IMR-90 (cell line): Measurements from ENCODE around the gene SYNGR4. TPM values are rescaled to one million over a fixed set of nuclear protein-coding genes. Genes with fewer than 3 reads are reported as not detected.
"Not testable (repeated sequence)": the region's sequence is repeated elsewhere in the genome, so short reads cannot be mapped to it uniquely, and the experiment has no call there.

Experiments
- ATAC-seq: fragments of 200-7000 bp; cut with Tn5 transposase; 2 replicates; pipeline ENCODE4 v1.9.1; 2020; ENCODE audit warnings: low read depth, mild to moderate bottlenecking, moderate library complexity
- BruUV-seq: library from RNA; stranded (reverse); fragments of 400-500 nt; replicated peaks from 2 replicates; lab custom pipeline; 2021; lab: Mats Ljungman, UMichigan
- CTCF ChIA-PET: fragments of 300-600 bp; formaldehyde crosslinking; extraction: SDS; loops from one replicate; lab custom pipeline; 2021; ENCODE audit warnings: antibody characterized with exemption; lab: Yijun Ruan, JAX
- POLR2A ChIA-PET: fragments of 300-600 bp; sonication (Branson Sonifier 250); formaldehyde crosslinking; loops from one replicate; lab custom pipeline; 2022; ENCODE audit warnings: antibody characterized with exemption; ENCODE audit not compliant: unreplicated experiment; lab: Charles Lee
- DNase-seq: peaks from one replicate; pipeline ENCODE4 v3.0.0; 2013
- H2AFZ ChIP-seq: replicated peaks from 2 replicates; pipeline ENCODE3; 2013; ENCODE audit warnings: low read length, mild to moderate bottlenecking; ENCODE audit not compliant: poor library complexity
- H2AK5ac ChIP-seq: 2 replicates; pipeline ENCODE4 v1.6.1; 2013; ENCODE audit warnings: low read depth, low read length, inconsistent platforms
- H2AK9ac ChIP-seq: replicated peaks from 2 replicates; pipeline ENCODE3; 2013; ENCODE audit warnings: mild to moderate bottlenecking, low read depth, low read length, moderate library complexity; ENCODE audit not compliant: poor library complexity
- H2BK120ac ChIP-seq: 2 replicates; pipeline ENCODE4 v1.6.1; 2013; ENCODE audit warnings: low read depth, low read length, inconsistent platforms
- H2BK15ac ChIP-seq: 3 replicates; pipeline ENCODE4 v1.6.1; 2013; ENCODE audit warnings: low read depth, low read length, inconsistent platforms
- H2BK20ac ChIP-seq: 2 replicates; pipeline ENCODE4 v1.6.1; 2013; ENCODE audit warnings: low read depth, mild to moderate bottlenecking, inconsistent platforms, low read length, moderate library complexity
- H2BK5ac ChIP-seq: 2 replicates; pipeline ENCODE4 v1.6.1; 2013; ENCODE audit warnings: mild to moderate bottlenecking, low read depth, low read length, inconsistent platforms; ENCODE audit not compliant: poor library complexity, severe bottlenecking
- H3K14ac ChIP-seq: replicated peaks from 2 replicates; pipeline ENCODE4 v1.6.1; 2013; ENCODE audit warnings: low read depth, low read length, inconsistent platforms
- H3K18ac ChIP-seq: 2 replicates; pipeline ENCODE4 v1.6.1; 2013; ENCODE audit warnings: low read depth, low read length, control low read depth
- H3K23ac ChIP-seq: 2 replicates; pipeline ENCODE4 v1.6.1; 2013; ENCODE audit warnings: low read depth, low read length, inconsistent platforms
- H3K27ac ChIP-seq: 2 replicates; pipeline ENCODE4 v1.5.1; 2013; ENCODE audit warnings: mild to moderate bottlenecking, control low read depth, low read length; ENCODE audit not compliant: insufficient read depth
- H3K27me3 ChIP-seq: 2 replicates; pipeline ENCODE4 v1.6.1; 2013; ENCODE audit warnings: low read length; ENCODE audit not compliant: control insufficient read depth, insufficient read depth
- H3K36me3 ChIP-seq: 2 replicates; pipeline ENCODE4 v1.6.1; 2013; ENCODE audit warnings: low read length, mixed read lengths; ENCODE audit not compliant: control insufficient read depth, insufficient read depth
- H3K4ac ChIP-seq: 2 replicates; pipeline ENCODE4 v1.6.1; 2013; ENCODE audit warnings: low read depth, low read length, inconsistent platforms
- H3K4me1 ChIP-seq: 2 replicates; pipeline ENCODE4 v1.6.1; 2013; ENCODE audit warnings: low read length, mixed read lengths; ENCODE audit not compliant: control insufficient read depth, insufficient read depth
- H3K4me2 ChIP-seq: 2 replicates; pipeline ENCODE4 v1.6.1; 2013; ENCODE audit warnings: low read depth, mild to moderate bottlenecking, control low read depth, low read length, moderate library complexity
- H3K4me3 ChIP-seq: 2 replicates; pipeline ENCODE4 v1.5.1; 2013; ENCODE audit warnings: low read depth, mild to moderate bottlenecking, control low read depth, low read length, moderate library complexity; ENCODE audit not compliant: insufficient read depth
- H3K56ac ChIP-seq: 2 replicates; pipeline ENCODE4 v1.6.1; 2013; ENCODE audit warnings: low read length, inconsistent platforms; ENCODE audit not compliant: insufficient read depth; ENCODE audit errors: extremely low read depth
- H3K79me1 ChIP-seq, 2 experiments: 2 replicates each; pipeline ENCODE4 v1.6.1; 2013; ENCODE audit warnings: low read length in 2 of 2, inconsistent platforms in 1 of 2, low read depth in 1 of 2
- H3K9ac ChIP-seq: 2 replicates; pipeline ENCODE4 v1.6.1; 2013; ENCODE audit warnings: low read depth, low read length, control low read depth
- H3K9me1 ChIP-seq: 2 replicates; pipeline ENCODE4 v1.6.1; 2013; ENCODE audit warnings: low read length, inconsistent platforms; ENCODE audit not compliant: insufficient read depth
- H3K9me3 ChIP-seq: 2 replicates; pipeline ENCODE4 v1.6.1; 2013; ENCODE audit warnings: low read length; ENCODE audit not compliant: control insufficient read depth, insufficient read depth
- H4K20me1 ChIP-seq: 2 replicates; pipeline ENCODE4 v1.6.1; 2013; ENCODE audit warnings: low read length, inconsistent platforms; ENCODE audit not compliant: insufficient read depth
- H4K5ac ChIP-seq: 2 replicates; pipeline ENCODE4 v1.6.1; 2013; ENCODE audit warnings: mild to moderate bottlenecking, low read depth, low read length, control low read depth
- H4K8ac ChIP-seq, 2 experiments: 2 replicates each; pipeline ENCODE4 v1.6.1; 2013; ENCODE audit warnings: low read depth in 2 of 2, low read length in 2 of 2, control low read depth in 1 of 2, inconsistent platforms in 1 of 2
- H4K91ac ChIP-seq: 2 replicates; pipeline ENCODE4 v1.6.1; 2013; ENCODE audit warnings: low read depth, low read length, inconsistent platforms; ENCODE audit not compliant: insufficient read depth
- WGBS, 2 experiments: methylation state at CpG; one replicate each; pipeline versions ENCODE4 v1.1.5 to v1.1.7; 2013; ENCODE audit warnings: missing lambda C conversion rate in 2 of 2; ENCODE audit not compliant: insufficient read length in 1 of 2; ENCODE audit errors: extremely low coverage in 2 of 2; 5-methylcytosine and 5-hydroxymethylcytosine counted together
- dilution Hi-C: fragments of 300-500 bp; cut with HindIII; formaldehyde crosslinking; loops from one replicate; pipeline ENCODE4 v1.14.3; 2018; ENCODE audit warnings: low sequenced_read_pairs; ENCODE audit not compliant: unreplicated experiment
- in situ Hi-C: fragments of 300-500 bp; cut with MboI; formaldehyde crosslinking; loops from 3 replicates; pipeline ENCODE4 v1.14.3; 2019; ENCODE audit warnings: low sequenced_read_pairs, inconsistent platforms, mixed read lengths
- intact Hi-C: fragments of 100-400 bp; cut with micrococcal nuclease; formaldehyde crosslinking; loops from 2 replicates; pipeline ENCODE4 v1.10.0; 2022
- polyA plus RNA-seq, 3 experiments: library from polyadenylated mRNA; depleted of rRNA; stranded (reverse); fragments of >200 nt; gene quantifications; 2 replicates each; pipeline ENCODE4 v1.2.3, GENCODE V29; 2012; ENCODE audit warnings: low replicate concordance in 1 of 3
- total RNA-seq: library from RNA; depleted of rRNA; stranded (reverse); fragments of >200 nt; gene quantifications from 2 replicates; pipeline ENCODE4 v1.2.3, GENCODE V29; 2012

SYNGR4 gene
- total and polyA plus RNA-seq, 2 of the 4 experiments (the other 2 are of a cell fraction) = not detected

DNA sequence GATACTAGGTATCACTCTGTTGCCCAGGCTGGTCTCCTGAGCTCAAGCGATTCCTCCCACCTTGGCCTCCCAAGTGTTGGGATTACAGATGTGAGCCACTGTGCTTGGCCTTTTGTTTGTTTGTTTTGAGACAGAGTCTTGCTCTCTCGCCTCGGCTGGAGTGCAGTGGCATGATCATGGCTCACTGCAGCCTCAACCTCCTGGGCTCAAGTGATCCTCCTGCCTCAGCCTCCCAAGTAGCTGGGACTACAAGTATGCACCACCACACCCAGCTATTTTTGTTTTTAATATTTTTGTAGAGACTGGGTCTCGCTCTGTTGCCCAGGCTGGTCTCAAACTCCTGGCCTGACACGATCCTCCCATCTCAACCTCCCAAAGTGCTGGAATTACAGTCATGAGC lies 7.6 kb downstream of the SYNGR4 start:
- no CpG with 5 or more reads among the region's 5 CpGs for whole genome bisulfite sequencing, 2 experiments
- not testable (repeated sequence) for H4K5ac ChIP-seq

More for the DNA sequence above, 7.6 kb downstream of the SYNGR4 start:
- H2AK5ac ChIP-seq, intact Hi-C loops, H2BK5ac ChIP-seq, H3K79me1 ChIP-seq, H4K91ac ChIP-seq, H2AFZ ChIP-seq, BruUV-seq, H4K20me1 ChIP-seq, H3K14ac ChIP-seq, H2BK120ac ChIP-seq, H3K4me2 ChIP-seq, dilution Hi-C loops, H4K8ac ChIP-seq, DNase-seq, H3K4ac ChIP-seq, CTCF ChIA-PET, H3K36me3 ChIP-seq, H3K23ac ChIP-seq, H3K4me1 ChIP-seq, H3K4me3 ChIP-seq, H3K9ac ChIP-seq, ATAC-seq, H3K27ac ChIP-seq, POLR2A ChIA-PET, H2BK20ac ChIP-seq, H3K27me3 ChIP-seq, H3K9me3 ChIP-seq, H2BK15ac ChIP-seq, in situ Hi-C loops, H3K18ac ChIP-seq, H3K56ac ChIP-seq, H3K9me1 ChIP-seq, H2AK9ac ChIP-seq: not testable (repeated sequence)
